ENCODE data around the gene MCRIP2.

Gene MCRIP2

DNA sequence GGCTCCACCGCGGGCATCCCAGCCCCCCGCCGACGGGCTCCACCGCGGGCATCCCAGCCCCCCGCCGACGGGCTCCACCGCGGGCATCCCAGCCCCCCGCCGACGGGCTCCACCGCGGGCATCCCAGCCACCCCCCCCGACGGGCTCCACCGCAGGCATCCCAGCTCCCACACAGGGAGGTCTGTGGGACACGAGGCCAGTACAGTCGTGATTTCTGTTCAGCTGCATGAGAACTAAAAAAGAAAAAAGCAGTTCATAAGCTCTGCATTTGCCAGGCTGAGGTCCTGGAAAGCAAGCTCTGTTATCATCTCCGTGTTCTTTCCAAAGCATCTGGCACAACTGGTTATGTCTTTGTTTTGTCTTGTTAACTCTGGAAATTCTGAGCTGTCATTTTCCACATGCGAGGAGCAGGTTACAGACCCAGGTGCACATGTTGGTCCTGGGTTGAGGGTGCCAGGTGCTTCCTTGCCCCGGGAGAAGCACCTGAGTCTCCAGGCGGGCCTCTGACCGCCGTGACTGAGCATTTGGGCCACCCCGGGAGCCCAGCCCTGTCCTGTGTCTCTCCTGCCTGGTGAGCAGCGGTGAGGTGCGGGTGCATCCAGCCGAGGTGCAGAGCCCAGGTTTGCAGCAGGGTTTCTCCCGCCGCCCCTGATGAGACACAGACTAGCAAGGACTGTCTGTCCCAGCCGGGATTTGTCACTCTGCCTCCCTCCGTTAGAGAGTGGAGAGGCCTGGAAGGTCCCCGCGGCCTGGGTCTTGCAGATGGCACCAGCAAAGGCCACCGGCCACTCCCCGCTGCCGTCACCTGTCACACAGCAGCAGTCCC, 20.7 kb upstream of the MCRIP2 start:
- no peaks in the 10 kb centered on the region for H3K36me3 ChIP-seq (ENCODE audit: insufficient read depth, low read depth, low read length)
- no peak overlapping the region; the same call in 1 of the 2 replicates for H3K9ac ChIP-seq (ENCODE audit: low read depth, low read length)
- H3K27me3 ChIP-seq (ENCODE audit: insufficient read depth, low read length) = no peaks in the 10 kb centered on the region

GRCh38 chr16:621526-622105, 20.0 kb upstream of the MCRIP2 start:
- Histone ChIP-seq H3K27ac (ENCODE audit: low read length) (no peak overlapping the region), H3K4me3 (ENCODE audit: low read length) (no peak overlapping the region), H3K9ac (ENCODE audit: low read depth, low read length) (no peak overlapping the region), H3K4me1 (ENCODE audit: insufficient read depth, low read length) (no peaks in the 10 kb centered on the region), H3K27me3 (ENCODE audit: insufficient read depth, low read length) (no peaks in the 10 kb centered on the region), H3K36me3 (ENCODE audit: insufficient read depth, low read depth, low read length) (no peaks in the 10 kb centered on the region; the same call in 1 of the 2 replicates), H3K9me3 (ENCODE audit: insufficient read depth, low read depth, low read length) (no peaks in the 10 kb centered on the region)

More for the DNA sequence above, 20.7 kb upstream of the MCRIP2 start:
- no peak overlapping the region for H3K27ac ChIP-seq (ENCODE audit: low read length)
- H3K9me3 ChIP-seq (ENCODE audit: insufficient read depth, low read depth, low read length) = no peaks in the 10 kb centered on the region
- no peak overlapping the region for H3K4me3 ChIP-seq (ENCODE audit: low read length)
- H3K4me1 ChIP-seq (ENCODE audit: insufficient read depth, low read length) = no peaks in the 10 kb centered on the region

DNA sequence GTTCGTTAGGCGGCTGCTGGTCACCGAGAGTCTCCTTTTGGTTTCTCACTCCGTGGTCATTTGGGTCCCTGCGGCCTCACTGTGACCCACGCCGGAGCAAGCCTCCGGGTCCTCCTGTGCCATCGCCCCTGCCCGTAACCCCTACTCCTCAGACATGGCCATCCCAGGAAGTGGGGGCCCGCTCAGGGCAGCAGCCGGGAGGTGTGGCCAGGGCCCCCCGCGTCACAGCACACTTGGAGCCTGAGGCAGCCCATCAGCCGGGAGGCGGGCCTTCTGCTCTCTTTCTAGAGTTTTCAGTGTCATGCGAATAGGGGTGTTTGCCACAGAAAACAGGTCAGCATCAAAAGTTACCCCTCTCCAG, 18.7 kb upstream of the MCRIP2 start:
- H3K36me3 ChIP-seq (ENCODE audit: insufficient read depth, low read depth, low read length) = no peaks in the 10 kb centered on the region; the same call in 1 of the 2 replicates
- no peaks in the 10 kb centered on the region for H3K9me3 ChIP-seq (ENCODE audit: insufficient read depth, low read depth, low read length)
- H3K27ac ChIP-seq (ENCODE audit: low read length) = no peak overlapping the region
- no peak overlapping the region for H3K9ac ChIP-seq (ENCODE audit: low read depth, low read length)
- H3K4me1 ChIP-seq (ENCODE audit: insufficient read depth, low read length) = no peaks in the 10 kb centered on the region
- no peak overlapping the region for H3K4me3 ChIP-seq (ENCODE audit: low read length)
- no peaks in the 10 kb centered on the region for H3K27me3 ChIP-seq (ENCODE audit: insufficient read depth, low read length)

GRCh38 chr16:624526-625070, 17.0 kb upstream of the MCRIP2 start:
- no peaks in the 10 kb centered on the region for H3K27me3 ChIP-seq (ENCODE audit: insufficient read depth, low read length)
- H3K9me3 ChIP-seq (ENCODE audit: insufficient read depth, low read depth, low read length) = no peaks in the 10 kb centered on the region
- H3K4me1 ChIP-seq (ENCODE audit: insufficient read depth, low read length) = peaks cover 6% of the 10 kb centered on the region; the same call in 1 of the 2 replicates
- H3K36me3 ChIP-seq (ENCODE audit: insufficient read depth, low read depth, low read length) = no peaks in the 10 kb centered on the region; the same call in 1 of the 2 replicates
- H3K4me3 ChIP-seq (ENCODE audit: low read length) = no peak overlapping the region
- H3K9ac ChIP-seq (ENCODE audit: low read depth, low read length) = no peak overlapping the region
- no peak overlapping the region for H3K27ac ChIP-seq (ENCODE audit: low read length)

- Histone ChIP-seq H3K27me3 (ENCODE audit: insufficient read depth, low read length) (no peaks in the 10 kb centered on the region), H3K4me3 (ENCODE audit: low read length) (no peak overlapping the region), H3K9ac (ENCODE audit: low read depth, low read length) (no peak overlapping the region), H3K9me3 (ENCODE audit: insufficient read depth, low read depth, low read length) (no peaks in the 10 kb centered on the region), H3K4me1 (ENCODE audit: insufficient read depth, low read length) (peaks cover 10% of the 10 kb centered on the region; the same call in 1 of the 2 replicates), H3K36me3 (ENCODE audit: insufficient read depth, low read depth, low read length) (no peaks in the 10 kb centered on the region; the same call in 1 of the 2 replicates), H3K27ac (ENCODE audit: low read length) (no peak overlapping the region)
Measured at GRCh38 chr16:625117-625976, 16.3 kb upstream of the MCRIP2 start.

DNA sequence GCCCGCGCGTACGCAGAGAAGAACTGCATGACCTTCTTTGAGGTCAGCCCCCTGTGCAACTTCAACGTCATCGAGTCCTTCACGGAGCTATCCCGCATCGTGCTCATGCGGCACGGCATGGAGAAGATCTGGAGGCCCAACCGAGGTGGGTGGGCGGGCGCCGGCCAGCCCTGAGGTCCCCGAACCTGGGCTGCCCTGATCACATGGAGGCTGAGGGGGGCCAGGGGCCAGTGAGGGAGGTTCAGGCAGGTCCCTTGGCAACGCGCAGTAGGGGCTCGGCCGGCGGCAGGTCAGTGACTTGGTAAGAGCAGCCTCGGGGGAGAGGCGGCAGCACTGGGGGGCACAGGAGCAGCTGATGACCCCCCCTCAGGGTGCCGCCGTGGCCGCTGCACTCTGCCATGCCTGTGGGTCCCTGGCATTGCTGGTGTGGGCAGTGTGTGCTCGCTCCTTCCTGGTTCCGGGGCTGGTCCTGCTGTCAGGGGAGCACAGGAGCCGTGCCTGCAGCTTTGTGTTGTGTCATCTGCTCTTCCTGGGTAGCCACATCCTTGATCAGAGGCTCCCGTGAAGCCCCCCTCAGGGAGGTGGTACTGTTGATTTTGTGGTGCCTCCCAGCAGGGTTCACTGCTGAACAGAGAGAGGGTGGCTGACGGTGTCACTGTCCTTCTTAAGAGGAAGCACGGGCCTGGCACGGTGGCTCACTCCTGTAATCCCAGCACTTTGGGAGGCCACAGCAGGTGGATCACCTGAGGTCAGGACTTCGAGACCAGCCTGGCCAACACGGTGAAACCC, 15.5 kb upstream of the MCRIP2 start:
- Histone ChIP-seq H3K27ac (ENCODE audit: low read length) (no peak overlapping the region), H3K4me3 (ENCODE audit: low read length) (no peak overlapping the region), H3K9ac (ENCODE audit: low read depth, low read length) (no peak overlapping the region)

GRCh38 chr16:626787-627453, 14.7 kb upstream of the MCRIP2 start:
- no peaks in the 10 kb centered on the region for H3K27me3 ChIP-seq (ENCODE audit: insufficient read depth, low read length)
- H3K4me1 ChIP-seq (ENCODE audit: insufficient read depth, low read length) = peaks cover 12% of the 10 kb centered on the region; the same call in 1 of the 2 replicates
- no peak overlapping the region for H3K4me3 ChIP-seq (ENCODE audit: low read length)
- no peak overlapping the region for H3K9ac ChIP-seq (ENCODE audit: low read depth, low read length)
- no peak overlapping the region for H3K27ac ChIP-seq (ENCODE audit: low read length)
- H3K36me3 ChIP-seq (ENCODE audit: insufficient read depth, low read depth, low read length) = no peaks in the 10 kb centered on the region; the same call in 1 of the 2 replicates
- no peaks in the 10 kb centered on the region for H3K9me3 ChIP-seq (ENCODE audit: insufficient read depth, low read depth, low read length)

More for the DNA sequence above, 15.5 kb upstream of the MCRIP2 start:
- Histone ChIP-seq H3K9me3 (ENCODE audit: insufficient read depth, low read depth, low read length) (no peaks in the 10 kb centered on the region), H3K27me3 (ENCODE audit: insufficient read depth, low read length) (no peaks in the 10 kb centered on the region), H3K36me3 (ENCODE audit: insufficient read depth, low read depth, low read length) (no peaks in the 10 kb centered on the region; the same call in 1 of the 2 replicates), H3K4me1 (ENCODE audit: insufficient read depth, low read length) (peaks cover 12% of the 10 kb centered on the region; the same call in 1 of the 2 replicates)

DNA sequence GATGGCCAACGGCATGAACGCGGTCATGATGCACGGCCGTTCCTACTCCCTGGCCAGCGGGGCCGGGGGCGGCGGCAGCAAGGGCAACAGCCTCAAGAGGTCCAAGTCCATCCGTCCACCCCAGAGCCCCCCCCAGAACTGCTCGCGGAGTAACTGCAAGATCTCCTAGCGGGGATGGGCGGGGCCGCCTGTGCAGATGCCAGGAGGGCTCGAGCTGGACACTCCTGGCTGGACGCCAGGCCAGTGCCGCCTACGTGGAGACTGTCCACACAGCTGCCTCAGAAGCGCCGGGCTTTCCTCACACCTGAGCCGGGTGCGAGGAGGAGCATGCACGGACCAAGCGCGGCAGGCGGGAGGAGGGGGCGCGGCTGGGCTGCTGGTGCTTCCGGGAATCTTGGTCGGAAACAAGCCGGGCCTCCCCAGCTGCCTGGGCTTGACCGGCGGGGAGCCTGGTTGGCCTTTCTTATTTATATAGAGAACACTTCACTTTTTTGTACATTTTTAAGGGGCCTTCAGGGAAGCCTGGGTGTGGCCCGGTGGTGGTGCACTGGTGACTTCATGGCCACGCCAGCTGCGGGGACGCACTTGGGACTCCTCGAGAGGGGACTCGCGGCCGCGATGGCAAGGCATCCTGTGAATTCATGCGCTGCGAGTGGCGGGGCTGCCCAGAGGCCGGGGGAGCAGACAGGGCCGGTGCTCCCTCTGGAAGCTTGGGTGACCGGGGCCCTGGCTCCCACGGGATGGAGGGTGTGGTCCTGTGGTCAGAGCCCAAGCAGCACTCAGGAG, 14.0 kb upstream of the MCRIP2 start:
- Histone ChIP-seq H3K27me3 (ENCODE audit: insufficient read depth, low read length) (no peaks in the 10 kb centered on the region), H3K4me1 (ENCODE audit: insufficient read depth, low read length) (peaks cover 12% of the 10 kb centered on the region; the same call in 1 of the 2 replicates), H3K9me3 (ENCODE audit: insufficient read depth, low read depth, low read length) (no peaks in the 10 kb centered on the region), H3K27ac (ENCODE audit: low read length) (no peak overlapping the region), H3K9ac (ENCODE audit: low read depth, low read length) (no peak overlapping the region), H3K36me3 (ENCODE audit: insufficient read depth, low read depth, low read length) (no peaks in the 10 kb centered on the region; the same call in 1 of the 2 replicates), H3K4me3 (ENCODE audit: low read length) (no peak overlapping the region)

DNA sequence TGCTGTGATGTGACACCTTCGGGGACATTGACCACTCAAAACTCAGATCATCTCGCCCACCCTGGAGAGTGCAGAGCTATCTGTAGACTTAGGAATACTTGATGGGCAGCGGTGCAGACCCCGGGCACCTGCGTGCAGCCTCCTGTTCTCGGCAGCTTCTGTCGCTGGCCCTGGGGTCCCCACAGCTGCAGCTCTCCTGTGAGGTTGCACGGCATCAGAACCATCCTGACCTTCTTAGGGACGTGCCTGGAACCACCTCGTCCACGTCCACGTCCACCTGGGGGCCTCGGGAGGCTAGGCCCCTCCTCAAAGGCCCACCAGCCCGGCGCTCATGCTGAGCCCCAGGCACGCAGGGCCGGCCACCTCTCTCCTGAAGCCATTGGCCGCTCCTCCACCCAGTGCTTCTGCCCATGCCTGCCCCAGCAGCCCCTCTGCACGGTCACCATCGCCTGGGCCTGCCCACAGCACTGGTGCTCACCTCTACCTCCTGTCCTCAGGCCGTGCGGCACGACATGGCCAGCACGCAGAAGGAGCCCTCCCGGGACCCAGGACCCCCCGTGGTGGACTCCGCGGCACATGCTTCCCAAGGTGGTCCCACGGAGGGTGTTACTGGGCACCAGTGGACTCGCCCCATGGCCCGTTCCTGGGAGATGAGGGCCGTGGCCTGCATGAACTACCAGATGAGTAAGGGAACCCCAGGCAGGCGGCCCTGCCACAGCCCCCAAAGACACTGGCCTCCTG, 13.1 kb upstream of the MCRIP2 start:
- Histone ChIP-seq H3K4me3 (ENCODE audit: low read length) (no peak overlapping the region), H3K4me1 (ENCODE audit: insufficient read depth, low read length) (peaks cover 12% of the 10 kb centered on the region; the same call in 1 of the 2 replicates), H3K27ac (ENCODE audit: low read length) (peak overlapping the region; percentile 49), H3K9me3 (ENCODE audit: insufficient read depth, low read depth, low read length) (no peaks in the 10 kb centered on the region), H3K36me3 (ENCODE audit: insufficient read depth, low read depth, low read length) (no peaks in the 10 kb centered on the region; the same call in 1 of the 2 replicates), H3K27me3 (ENCODE audit: insufficient read depth, low read length) (no peaks in the 10 kb centered on the region), H3K9ac (ENCODE audit: low read depth, low read length) (no peak overlapping the region)
